ENCODE results near the gene KLHL29. TPM values are rescaled to one million over a fixed set of nuclear protein-coding genes. Genes with fewer than 3 reads are reported as not detected.

KLHL29 gene
- total RNA-seq, 6 experiments from 2014 or later: 1.2 to 10.2 (median 6.4) TPM

- Histone ChIP-seq H3K27me3 (no peaks in the 10 kb centered on the region), H3K36me3 (no peaks in the 10 kb centered on the region), H3K4me3 (no peak overlapping the region), H3K27ac (no peak overlapping the region), H3K9me3 (no peaks in the 10 kb centered on the region), H3K4me1 (peaks cover 0 to 5% (median 0%) of the 10 kb centered on the region in 4 donors)
- WGBS (ENCODE audit: insufficient coverage, low coverage, low lambda C conversion rate, missing lambda C conversion rate): 86% methylated on average over 12 of the region's 16 CpGs
- ATAC-seq (no peak), DNase-seq (no peak)
- TF ChIP-seq CTCF (IDR thresholded peaks at IDR 0.05) (no peak), POLR2A (IDR thresholded peaks at IDR 0.05) (no peak)
- intact Hi-C loops (cut with DNase I): no loop called here
Measured at GRCh38 chr2:23423873-23424680, 39.1 kb downstream of the KLHL29 start.

DNA sequence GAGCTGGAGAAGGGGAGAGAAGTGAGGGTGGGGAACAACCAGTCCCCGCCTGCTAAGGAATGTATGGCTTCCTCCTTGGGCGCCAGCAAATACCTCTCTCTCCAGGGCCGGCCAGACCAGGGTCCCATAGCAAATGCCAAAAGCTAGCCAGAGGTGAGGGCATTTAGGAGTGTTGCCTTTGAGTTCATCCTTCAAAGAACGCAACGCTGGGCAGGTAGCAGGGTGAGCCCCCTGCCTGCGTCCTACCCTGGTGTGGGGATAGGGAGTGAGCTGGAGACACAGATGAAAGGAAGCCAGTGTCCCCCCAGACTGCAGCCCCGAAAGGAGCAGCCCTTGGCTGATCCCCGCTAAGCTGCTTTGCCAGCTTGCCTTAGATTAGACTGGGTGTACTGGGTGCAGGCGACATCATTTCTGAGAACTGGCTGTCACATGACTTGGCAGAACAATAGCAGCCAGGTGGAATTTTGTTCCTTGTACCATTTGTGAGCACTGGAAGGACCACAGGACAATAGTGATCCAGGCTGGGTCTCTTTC is 40.4 kb downstream of the KLHL29 start:
- ATAC-seq (peak; percentile 13 to 40 (median 24)), DNase-seq (no peak)
- Histone ChIP-seq H3K4me3 (no peak overlapping the region), H3K27me3 (no peaks in the 10 kb centered on the region), H3K9me3 (no peaks in the 10 kb centered on the region), H3K27ac (no peak overlapping the region), H3K4me1 (peaks cover 0 to 5% (median 0%) of the 10 kb centered on the region in 4 donors), H3K36me3 (no peaks in the 10 kb centered on the region)
- TF ChIP-seq POLR2A (IDR thresholded peaks at IDR 0.05) (no peak), CTCF (IDR thresholded peaks at IDR 0.05) (no peak)
- WGBS (ENCODE audit: insufficient coverage, low coverage, low lambda C conversion rate, missing lambda C conversion rate): 42% methylated on average over 2 of the region's 9 CpGs
- intact Hi-C loops (cut with DNase I): no loop called here

DNA sequence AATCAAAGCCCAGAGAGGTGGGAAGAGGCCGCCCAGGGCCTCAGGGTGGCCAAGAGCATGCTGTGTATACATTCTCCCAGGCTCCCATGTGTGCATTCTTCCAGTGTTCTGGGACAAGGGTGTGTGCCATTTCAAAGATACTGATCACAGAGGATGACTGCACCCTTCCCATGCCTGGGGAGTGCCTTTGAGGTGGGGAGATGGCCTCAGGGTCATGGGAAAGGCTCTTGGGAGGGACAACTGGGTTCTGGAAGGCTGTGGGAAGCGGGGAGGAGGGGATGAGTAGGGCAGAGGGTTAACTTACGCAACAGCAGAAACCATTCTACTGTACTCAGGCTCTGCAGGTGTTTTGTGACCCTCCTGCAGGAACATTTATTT is 40.9 kb downstream of the KLHL29 start:
- DNase-seq (no peak), ATAC-seq (no peak)
- Histone ChIP-seq H3K36me3 (no peaks in the 10 kb centered on the region), H3K9me3 (no peaks in the 10 kb centered on the region), H3K4me1 (peaks cover 0 to 5% (median 0%) of the 10 kb centered on the region in 4 donors), H3K4me3 (no peak overlapping the region), H3K27me3 (no peaks in the 10 kb centered on the region), H3K27ac (no peak overlapping the region)
- intact Hi-C loops (cut with DNase I): no loop called here
- no CpG with 5 or more reads among the region's 3 CpGs for WGBS (ENCODE audit: insufficient coverage, low coverage, low lambda C conversion rate, missing lambda C conversion rate)
- no peak for TF ChIP-seq POLR2A (IDR thresholded peaks at IDR 0.05)
- TF ChIP-seq CTCF (IDR thresholded peaks at IDR 0.05): no peak

- WGBS (ENCODE audit: insufficient coverage, low coverage, low lambda C conversion rate, missing lambda C conversion rate): 75% methylated on average over 6 of the region's 12 CpGs
- intact Hi-C loops (cut with DNase I): no loop called here
Measured at GRCh38 chr2:23426263-23426905, 41.4 kb downstream of the KLHL29 start.

More at GRCh38 chr2:23426263-23426905, 41.4 kb downstream of the KLHL29 start:
- Histone ChIP-seq H3K27me3 (no peaks in the 10 kb centered on the region), H3K9me3 (no peaks in the 10 kb centered on the region), H3K4me3 (no peak overlapping the region), H3K27ac (no peak overlapping the region), H3K36me3 (no peaks in the 10 kb centered on the region), H3K4me1 (peaks cover 0 to 5% (median 0%) of the 10 kb centered on the region in 4 donors)
- DNase-seq (no peak), ATAC-seq (peak in 1 of 4 donors; percentile 11)
- TF ChIP-seq CTCF (IDR thresholded peaks at IDR 0.05) (no peak), POLR2A (IDR thresholded peaks at IDR 0.05) (no peak)
